ENCODE results near the gene ALG14.

DNA sequence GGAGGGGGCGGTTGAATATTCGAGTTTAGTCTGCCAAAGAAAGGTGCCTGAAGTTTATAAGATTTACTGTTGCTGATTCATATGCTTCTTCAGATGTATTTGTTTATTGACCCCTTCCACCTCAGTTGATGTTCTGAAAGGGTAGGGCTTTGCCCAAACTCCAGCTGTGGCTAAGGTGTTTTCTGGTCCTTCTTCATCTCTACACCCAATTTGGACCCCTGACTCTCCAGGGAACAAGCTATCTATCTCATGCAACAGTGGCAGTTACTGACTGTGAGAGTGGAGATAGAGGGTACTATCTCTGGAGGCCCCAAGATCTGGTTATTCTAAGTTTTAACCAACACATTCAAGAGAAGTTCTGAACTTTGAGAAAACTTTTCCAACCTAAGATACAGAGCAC is 12.6 kb upstream of the ALG14 start:
- TF ChIP-seq, protein P1, sequence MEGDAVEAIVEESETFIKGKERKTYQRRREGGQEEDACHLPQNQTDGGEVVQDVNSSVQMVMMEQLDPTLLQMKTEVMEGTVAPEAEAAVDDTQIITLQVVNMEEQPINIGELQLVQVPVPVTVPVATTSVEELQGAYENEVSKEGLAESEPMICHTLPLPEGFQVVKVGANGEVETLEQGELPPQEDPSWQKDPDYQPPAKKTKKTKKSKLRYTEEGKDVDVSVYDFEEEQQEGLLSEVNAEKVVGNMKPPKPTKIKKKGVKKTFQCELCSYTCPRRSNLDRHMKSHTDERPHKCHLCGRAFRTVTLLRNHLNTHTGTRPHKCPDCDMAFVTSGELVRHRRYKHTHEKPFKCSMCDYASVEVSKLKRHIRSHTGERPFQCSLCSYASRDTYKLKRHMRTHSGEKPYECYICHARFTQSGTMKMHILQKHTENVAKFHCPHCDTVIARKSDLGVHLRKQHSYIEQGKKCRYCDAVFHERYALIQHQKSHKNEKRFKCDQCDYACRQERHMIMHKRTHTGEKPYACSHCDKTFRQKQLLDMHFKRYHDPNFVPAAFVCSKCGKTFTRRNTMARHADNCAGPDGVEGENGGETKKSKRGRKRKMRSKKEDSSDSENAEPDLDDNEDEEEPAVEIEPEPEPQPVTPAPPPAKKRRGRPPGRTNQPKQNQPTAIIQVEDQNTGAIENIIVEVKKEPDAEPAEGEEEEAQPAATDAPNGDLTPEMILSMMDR (IDR thresholded peaks at IDR 0.05): no peak
- no peak for TF ChIP-seq POLR2AphosphoS5 (IDR thresholded peaks at IDR 0.05)
- TF ChIP-seq POLR2A (IDR thresholded peaks at IDR 0.05): no peak
